Measurements from ENCODE around the gene CAMK1D. TPM values are rescaled to one million over a fixed set of nuclear protein-coding genes. Genes with fewer than 3 reads are reported as not detected.

Gene CAMK1D
- total and polyA plus RNA-seq, 2 of the 8 experiments (the other 6 are each of a cell fraction or from before 2014, with no cell fraction given): 3.5 to 10.6 TPM

DNA sequence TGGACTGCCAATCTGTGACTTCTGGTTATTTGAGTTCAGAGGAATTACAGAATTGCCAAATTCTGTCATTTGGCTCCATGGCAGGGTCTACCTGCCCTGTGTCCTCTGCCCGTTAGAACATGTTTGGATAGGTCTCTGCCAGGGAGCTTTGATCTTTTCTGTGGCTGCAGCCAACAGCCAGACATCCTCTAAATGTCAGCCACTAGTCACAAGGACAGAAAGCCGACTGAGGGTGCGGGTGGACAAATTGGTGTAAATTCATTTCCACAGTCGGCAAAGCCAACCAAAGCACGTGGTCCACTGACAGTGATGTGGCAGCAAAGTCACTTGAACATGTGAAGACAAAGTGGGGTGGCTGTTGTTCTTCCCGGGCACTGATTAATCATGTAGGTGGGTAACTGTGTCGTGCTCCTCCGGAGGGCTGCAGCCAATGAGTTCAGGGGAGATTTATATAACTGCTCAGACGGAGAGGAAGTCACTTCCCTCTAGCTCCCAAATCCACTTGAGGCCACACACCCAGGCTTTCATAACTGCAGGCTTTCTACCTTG lies 26.7 kb upstream of the CAMK1D start:
- no peak for DNase-seq (ENCODE audit: low read depth in 1 of 2, low spot score in 2 of 2)
- no peaks in the 10 kb centered on the region for H3K27me3 ChIP-seq (replicated peaks in 1 of 4; ENCODE audit: control insufficient read depth in 3 of 4, extremely low read depth in 1 of 4, insufficient read depth in 3 of 4, low read length in 3 of 4)
- no peak overlapping the region for H2AK5ac ChIP-seq (ENCODE audit: low read depth, low read length)
- no peak overlapping the region for H4K91ac ChIP-seq (replicated peaks; ENCODE audit: insufficient read length, low read length)
- H3K4ac ChIP-seq (replicated peaks; ENCODE audit: insufficient read length, low read depth, low read length): no peak overlapping the region
- no peaks in the 10 kb centered on the region for H3K79me1 ChIP-seq (ENCODE audit: low read depth, low read length)
- FAIRE-seq: no peak
- TF ChIP-seq CHD2 (IDR thresholded peaks at IDR 0.05; ENCODE audit: low read length): no peak
- TF ChIP-seq EZH2 (IDR thresholded peaks at IDR 0.05; ENCODE audit: low read depth, low read length, severe bottlenecking): no peak
- TF ChIP-seq TBP (IDR thresholded peaks at IDR 0.05; ENCODE audit: low read depth, low read length): no peak
- no peak for TF ChIP-seq CREB1 (IDR thresholded peaks at IDR 0.05)
- no peak overlapping the region for H2AFZ ChIP-seq (ENCODE audit: low read length)
- H2BK20ac ChIP-seq (ENCODE audit: low read length): no peak overlapping the region
- no peak overlapping the region for H2BK5ac ChIP-seq (ENCODE audit: low read depth, low read length)
- no peak overlapping the region for H3K14ac ChIP-seq (ENCODE audit: insufficient read length)
- WGBS, 2 experiments (ENCODE audit: extremely low coverage in 1 of 2, insufficient coverage in 1 of 2, insufficient read length in 1 of 2, insufficient replicate concordance in 2 of 2, low coverage in 1 of 2, low lambda C conversion rate in 2 of 2, missing lambda C conversion rate in 1 of 2): 89% methylated on average over 9 of the region's 9 CpGs; no CpG with 5 or more reads in 1 of the 2 experiments
- no peak overlapping the region for H3K9ac ChIP-seq (replicated peaks in 1 of 4; ENCODE audit: extremely low read depth in 1 of 4, low read depth in 3 of 4, low read length in 3 of 4)
- H4K5ac ChIP-seq (ENCODE audit: insufficient read length, low read depth, low read length): no peak overlapping the region
- H4K20me1 ChIP-seq (replicated peaks in 1 of 2; ENCODE audit: control insufficient read depth in 1 of 2, insufficient read depth in 2 of 2, low read length in 2 of 2): no peaks in the 10 kb centered on the region
- H3K27ac ChIP-seq (ENCODE audit: low read depth, low read length): no peak overlapping the region
- H3K79me2 ChIP-seq (ENCODE audit: control insufficient read depth in 1 of 2, insufficient read depth in 2 of 2, low read length in 2 of 2): no peaks in the 10 kb centered on the region
- no peak overlapping the region for H2BK15ac ChIP-seq (ENCODE audit: low read length)
- no peak overlapping the region for H4K8ac ChIP-seq (ENCODE audit: extremely low read depth, insufficient read depth, low read length)
- no peak overlapping the region for H2BK120ac ChIP-seq (replicated peaks; ENCODE audit: low read depth, low read length)
- H3K4me1 ChIP-seq (replicated peaks in 1 of 4; ENCODE audit: control insufficient read depth in 3 of 4, insufficient read depth in 4 of 4, low read length in 3 of 4): no peaks in the 10 kb centered on the region
- H3K4me3 ChIP-seq (ENCODE audit: extremely low read depth in 1 of 4, insufficient read depth in 2 of 4, low read depth in 3 of 4, low read length in 4 of 4): no peak overlapping the region
- H3K36me3 ChIP-seq (ENCODE audit: control insufficient read depth in 2 of 4, insufficient read depth in 4 of 4, low read length in 3 of 4): no peaks in the 10 kb centered on the region
- no peak overlapping the region for H3K56ac ChIP-seq (replicated peaks; ENCODE audit: insufficient read length, low read depth, low read length)
- ChIA-PET CTCF (ENCODE audit: partially characterized antibody) (interaction anchor here (0.6 to 2.8 kb wide), 5 partner anchors 9 to 334 kb away, joined by 3 to 12 read pairs (median 3); no protein-coding TSS in a partner anchor), POLR2A (ENCODE audit: partially characterized antibody) (interaction anchor here (0.6 kb wide), 1 partner anchor 32 kb away, joined by 3 read pairs; no protein-coding TSS in a partner anchor)
- H3K9me3 ChIP-seq (ENCODE audit: insufficient read depth in 2 of 2, low read depth in 1 of 2, low read length in 1 of 2): no peaks in the 10 kb centered on the region
- no peak overlapping the region for H3K18ac ChIP-seq (ENCODE audit: extremely low read depth, low read length)
- H3K4me2 ChIP-seq (ENCODE audit: insufficient read depth in 1 of 2, low read depth in 2 of 2, low read length in 2 of 2): no peak overlapping the region
- no peak overlapping the region for H3K23ac ChIP-seq (ENCODE audit: insufficient read length)
- H2BK12ac ChIP-seq (ENCODE audit: low read depth, low read length): no peak overlapping the region
- no peaks in the 10 kb centered on the region for H3K23me2 ChIP-seq (ENCODE audit: low read depth, low read length)

Data from H1 (cell line).